ENCODE results near the gene ZNF652.
"Not testable (repeated sequence)": the region's sequence is repeated elsewhere in the genome, so short reads cannot be mapped to it uniquely, and the experiment has no call there.

ZNF652 gene

DNA sequence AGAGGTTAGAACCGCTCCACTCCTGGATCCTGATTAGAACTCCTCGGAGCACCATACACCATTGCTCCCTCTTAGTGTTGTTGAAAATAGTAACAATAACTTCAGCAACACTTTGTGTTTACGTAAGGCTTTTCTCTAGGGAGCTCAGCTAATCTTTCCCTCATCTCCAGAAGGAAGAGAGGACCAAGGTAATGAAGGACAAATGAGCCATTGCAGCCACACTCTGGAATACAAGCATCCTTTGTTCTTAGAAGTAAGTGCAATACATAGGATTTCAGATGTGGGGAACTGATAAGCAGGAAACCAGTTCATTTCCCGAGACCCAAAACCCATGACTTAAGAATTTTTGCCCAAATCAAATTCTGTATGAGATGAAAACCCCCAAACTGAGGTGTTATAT is 22.9 kb upstream of the ZNF652 start:
- DNase-seq, result no peak

GRCh38 chr17:49383060-49383459 is 21.0 kb upstream of the ZNF652 start:
- no peak for DNase-seq

DNA sequence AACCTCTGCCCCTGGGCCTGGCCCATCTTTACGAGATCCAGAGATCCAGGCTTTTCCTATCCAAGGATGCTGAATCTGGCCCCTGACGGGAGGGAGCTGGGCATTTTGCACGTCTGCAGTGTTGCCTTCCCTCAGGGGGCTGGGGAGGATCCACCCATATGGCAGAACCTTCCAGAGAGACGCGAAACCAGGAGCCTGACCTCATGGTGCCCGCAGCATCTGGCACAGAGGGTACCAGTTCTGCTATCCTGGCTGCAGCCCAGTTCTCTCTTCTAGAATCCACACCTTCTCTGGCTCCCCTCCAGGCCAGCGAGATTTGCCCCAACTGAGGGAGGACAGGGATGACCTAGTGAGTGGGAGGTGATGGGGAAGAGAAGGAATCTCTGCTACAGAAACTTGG is 20.5 kb upstream of the ZNF652 start:
- DNase-seq, result no peak

- DNase-seq, result no peak
Measured at GRCh38 chr17:49381793-49382192, 19.7 kb upstream of the ZNF652 start.

DNA sequence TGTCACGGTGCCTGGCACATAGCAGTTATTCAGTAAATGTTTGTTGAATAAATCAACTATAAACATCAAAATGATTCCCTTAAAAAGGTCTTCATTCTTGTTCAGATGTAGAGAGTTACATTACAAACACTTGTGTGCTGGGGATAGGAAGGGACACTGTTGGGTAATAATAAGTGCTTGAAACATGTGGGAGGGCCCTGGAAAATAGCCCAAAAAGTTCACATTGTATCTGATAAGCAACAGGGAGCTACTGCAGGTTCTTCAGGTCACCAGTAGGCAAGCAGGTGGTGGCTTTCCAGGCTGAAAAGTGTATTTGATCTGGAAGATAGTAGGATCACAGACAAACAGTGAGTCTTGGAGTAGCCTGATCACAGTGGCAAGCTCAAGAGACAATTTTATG is 19.0 kb upstream of the ZNF652 start:
- DNase-seq, result no peak

DNA sequence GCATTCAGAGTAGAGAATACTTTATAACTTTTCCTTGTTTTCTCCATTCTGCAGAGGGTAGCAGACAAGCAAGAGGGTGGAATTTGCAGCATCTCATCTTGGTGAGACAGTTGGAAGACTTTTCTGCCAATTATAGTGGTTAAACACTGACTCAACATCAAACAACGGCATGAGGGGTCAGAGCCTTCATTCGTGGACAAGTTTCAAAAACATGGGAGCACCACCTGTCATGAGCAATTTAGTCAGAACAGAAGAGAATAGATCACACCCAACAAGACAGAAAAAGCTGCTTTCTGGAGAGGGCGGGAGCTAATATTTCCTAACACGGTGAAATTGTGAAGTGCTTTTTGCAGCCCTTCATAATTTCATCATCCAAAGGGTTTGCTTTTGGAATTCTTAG is 17.9 kb upstream of the ZNF652 start:
- no peak for DNase-seq

DNA sequence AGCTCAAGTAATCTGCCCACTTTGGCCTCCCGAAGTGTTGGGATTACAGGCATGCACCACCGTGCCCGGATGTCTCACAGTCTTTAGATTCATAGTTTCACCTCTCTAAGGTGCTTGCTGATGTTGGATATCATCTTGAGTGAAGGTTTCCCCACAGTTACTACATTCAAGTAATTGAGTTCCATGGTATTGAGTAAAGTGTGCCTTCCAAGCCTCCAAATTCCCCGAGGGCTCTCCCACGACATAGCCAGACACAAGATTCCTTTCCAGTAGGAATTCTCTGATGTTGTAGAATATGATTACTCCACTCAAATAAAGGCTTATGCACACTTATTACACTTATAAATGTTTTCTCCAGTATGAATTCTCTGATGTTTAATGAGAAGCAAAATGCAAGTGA is 16.3 kb upstream of the ZNF652 start:
- DNase-seq, result no peak

- DNase-seq, result no peak
Measured at GRCh38 chr17:49375544-49375943, 13.5 kb upstream of the ZNF652 start.

DNA sequence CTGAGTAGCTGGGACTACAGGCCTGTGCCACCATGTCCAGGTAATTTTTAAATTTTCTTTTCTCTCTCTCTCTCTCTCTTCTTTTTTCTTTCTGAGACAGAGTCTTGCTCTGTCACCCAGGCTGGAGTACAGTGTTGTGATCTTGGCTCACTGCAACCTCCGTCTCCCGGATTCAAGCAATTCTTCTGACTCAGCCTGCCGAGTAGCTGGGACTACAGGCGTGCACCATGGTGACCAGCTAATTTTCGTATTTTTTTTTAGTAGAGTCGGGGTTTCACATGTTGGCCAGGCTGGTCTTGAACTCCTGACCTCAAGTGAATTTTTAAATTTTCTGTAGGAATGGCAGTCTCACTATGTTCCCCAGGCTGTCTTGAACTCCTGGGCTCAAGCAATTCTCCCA is 11.1 kb upstream of the ZNF652 start:
- DNase-seq, result no peak

DNA sequence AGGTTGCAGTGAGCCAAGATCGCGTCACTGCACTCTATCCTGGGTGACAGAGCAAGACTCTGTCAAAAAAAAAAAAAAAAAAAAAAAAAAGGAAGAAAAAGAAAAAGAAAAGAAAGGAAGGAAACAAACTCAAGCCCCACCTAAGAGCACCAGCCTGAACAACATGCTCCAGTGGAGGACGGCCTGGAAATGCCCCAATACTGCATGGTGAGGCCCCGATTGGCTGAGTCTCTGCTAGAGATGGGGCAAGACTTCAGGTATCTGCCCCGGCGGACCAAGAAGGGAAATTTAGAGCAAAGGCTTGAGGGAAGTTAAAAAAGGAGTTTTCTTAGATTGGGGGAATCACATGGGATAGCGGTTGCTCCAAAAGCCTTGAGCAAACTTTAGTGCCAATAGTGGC is 10.4 kb upstream of the ZNF652 start:
- DNase-seq, result no peak

- DNase-seq, result no peak
Measured at GRCh38 chr17:49370971-49371834, 9.2 kb upstream of the ZNF652 start.

- no peak for DNase-seq
Measured at GRCh38 chr17:49369760-49370159, 7.7 kb upstream of the ZNF652 start.

GRCh38 chr17:49369089-49369488 is 7.0 kb upstream of the ZNF652 start:
- DNase-seq, result no peak

GRCh38 chr17:49365667-49366066 is 3.6 kb upstream of the ZNF652 start:
- DNase-seq, result no peak

- not testable (repeated sequence) for DNase-seq
Measured at GRCh38 chr17:49365126-49365525, 3.1 kb upstream of the ZNF652 start.

DNA sequence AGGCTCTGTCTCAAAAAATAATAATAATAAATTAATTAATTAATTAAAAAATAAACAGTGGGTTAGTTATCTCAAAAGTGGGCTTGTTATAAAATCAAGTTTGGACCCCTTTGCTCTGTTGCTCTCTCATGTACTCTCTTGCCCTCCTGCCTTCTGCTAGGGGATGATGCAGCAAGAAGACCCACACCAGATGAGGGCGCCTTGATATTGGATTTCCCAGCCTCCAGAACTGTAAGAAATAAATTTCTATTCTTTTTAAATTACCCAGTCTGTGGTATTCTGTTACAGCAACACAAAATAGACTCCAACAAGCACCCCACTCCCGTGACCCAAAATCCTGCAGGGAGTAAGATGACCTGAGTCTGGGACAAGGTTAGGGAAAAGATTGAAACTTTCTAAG is 2.1 kb upstream of the ZNF652 start:
- DNase-seq, result no peak

DNA sequence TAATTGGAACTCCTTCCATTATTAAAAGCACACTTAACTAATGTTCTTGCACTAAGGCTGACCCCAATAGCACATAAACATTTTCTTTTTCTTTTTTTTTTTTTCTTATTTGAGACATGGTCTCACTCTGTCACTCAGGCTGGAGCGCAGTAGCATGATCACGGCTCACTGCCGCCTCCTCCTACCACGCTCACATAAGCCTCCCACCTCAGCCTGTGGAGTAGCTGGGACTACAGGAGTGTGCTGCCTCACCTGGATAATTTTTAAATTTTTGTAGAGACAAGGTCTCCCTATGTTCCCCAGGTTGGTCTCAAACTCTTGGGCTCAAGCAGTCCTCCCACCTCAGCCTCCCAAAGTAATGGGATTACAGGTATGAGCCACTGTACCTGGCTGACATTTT is 1.2 kb upstream of the ZNF652 start:
- no peak for DNase-seq

GRCh38 chr17:49362723-49363117 is 670 bp upstream of the ZNF652 start:
- DNase-seq, result no peak

DNA sequence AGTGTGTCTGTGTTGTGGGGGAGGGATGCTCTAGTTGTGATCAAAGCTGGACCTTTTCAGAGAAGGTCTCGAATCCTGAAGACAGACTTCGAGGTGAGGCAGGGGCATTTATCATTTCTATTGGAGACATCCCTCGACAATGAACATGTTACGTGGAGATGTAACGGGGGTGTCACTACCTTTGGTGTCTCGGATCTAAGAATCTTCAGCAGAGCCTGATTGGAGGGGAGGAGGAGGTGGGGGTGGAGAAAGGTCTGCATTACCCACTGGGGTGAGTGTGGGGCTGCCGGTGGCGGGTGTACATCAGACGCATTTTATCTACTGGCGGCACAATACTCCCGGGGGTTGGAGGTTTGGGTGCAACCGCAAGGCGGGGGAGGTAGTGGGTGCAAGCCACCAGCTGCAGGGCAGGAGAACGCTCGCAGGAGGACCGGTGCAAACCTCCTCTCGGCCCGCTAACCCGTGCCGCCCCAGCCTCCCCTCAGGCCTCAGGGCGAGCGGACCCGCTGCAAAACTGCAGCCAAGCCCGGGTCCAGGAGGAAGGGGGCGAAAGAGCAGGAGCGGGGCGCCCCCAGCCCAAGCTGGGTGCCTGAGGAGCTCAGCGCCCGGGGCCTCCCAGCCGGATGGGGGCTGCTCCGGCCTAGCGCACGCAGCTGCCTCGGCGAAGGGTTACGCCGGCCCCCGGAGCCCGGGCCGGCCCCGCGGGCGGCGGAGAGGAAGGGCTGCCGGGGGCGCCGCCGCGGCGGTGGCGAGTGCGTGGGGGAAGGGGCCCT is 735 bp downstream of the ZNF652 start:
- DNase-seq, result peak; percentile 72

DNA sequence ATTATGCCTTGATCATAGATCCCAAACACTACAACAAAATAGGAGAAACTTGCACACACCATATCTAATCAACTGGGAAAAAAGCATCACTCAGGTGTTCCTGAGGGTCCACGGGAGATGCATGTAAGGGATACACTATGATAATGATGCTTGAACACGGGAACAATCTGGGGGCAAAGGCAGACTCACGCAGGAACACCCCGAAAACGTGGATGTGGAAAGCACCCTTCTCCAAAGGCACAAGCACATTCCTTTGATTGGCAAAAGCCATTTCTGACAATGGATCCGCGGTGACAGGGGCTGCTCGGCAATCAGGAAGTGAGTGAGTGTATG is 1.3 kb downstream of the ZNF652 start:
- DNase-seq, result no peak

DNA sequence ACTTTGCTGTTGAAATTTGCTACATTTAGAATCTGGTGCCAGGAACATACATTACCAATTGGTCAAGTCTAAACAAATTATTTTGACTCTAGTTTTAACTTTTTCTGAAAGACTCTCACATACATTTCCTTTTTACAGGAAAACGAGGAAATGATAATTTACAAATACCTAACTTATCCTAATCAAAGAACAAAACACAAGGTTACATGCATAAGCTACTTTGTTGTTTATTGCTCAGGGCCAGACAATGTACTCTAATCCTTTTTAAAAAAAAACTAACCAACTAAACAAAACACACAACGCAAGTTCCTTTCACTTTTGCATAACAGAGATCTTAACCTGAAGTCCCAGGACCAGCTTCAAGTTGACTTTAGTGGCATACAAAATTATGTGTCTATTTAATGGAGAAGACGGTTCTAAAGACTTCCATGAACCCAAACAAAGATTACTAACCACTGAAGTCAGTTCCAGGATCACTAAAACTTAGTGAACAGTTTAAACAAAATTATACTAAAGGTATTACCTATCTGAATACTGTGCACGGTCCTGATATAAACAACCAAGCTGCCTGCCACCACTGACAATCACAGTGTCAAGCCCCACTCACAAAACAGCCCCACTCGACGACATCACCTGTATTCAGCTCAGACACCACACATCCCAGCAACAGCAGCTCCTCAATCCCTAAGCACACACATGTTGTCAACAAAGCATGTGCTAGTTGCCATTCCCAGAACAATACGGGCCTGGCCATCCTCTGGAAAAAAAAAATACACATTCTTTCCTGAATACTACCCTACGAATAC is 1.9 kb downstream of the ZNF652 start:
- no peak for DNase-seq

GRCh38 chr17:49358641-49359247 is 3.3 kb downstream of the ZNF652 start:
- DNase-seq, result no peak

DNA sequence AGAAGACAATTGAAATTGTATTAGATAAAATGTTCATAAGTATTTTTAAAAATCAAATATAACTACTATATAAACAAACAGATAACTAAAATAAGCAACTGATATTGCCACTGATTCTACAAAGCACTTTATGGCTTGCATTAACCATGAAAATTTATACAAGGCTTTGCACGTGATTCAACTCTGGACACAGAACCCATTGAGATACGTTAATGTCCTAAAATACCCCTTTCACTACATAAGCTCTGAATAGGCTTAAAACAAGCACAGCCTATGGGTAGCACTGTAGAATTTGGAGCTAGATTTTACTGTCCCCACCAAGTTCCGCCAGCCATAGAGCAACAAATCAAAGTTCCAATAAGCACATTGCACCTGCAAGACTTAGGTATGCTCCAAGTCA is 4.5 kb downstream of the ZNF652 start:
- DNase-seq, result no peak
